GM15510 (cell line): ENCODE data around the gene SNED1.

Experiments used
- POLR2A ChIP-seq: IDR thresholded peaks from 3 replicates; pipeline ENCODE4 v1.6.1; 2011; ENCODE audit warnings: borderline replicate concordance; ENCODE audit not compliant: insufficient read length; ENCODE audit errors: extremely low read depth

The SNED1 gene

GRCh38 chr2:241030333-241030680, 31.9 kb downstream of the SNED1 start:
- TF ChIP-seq POLR2A = no peak

DNA sequence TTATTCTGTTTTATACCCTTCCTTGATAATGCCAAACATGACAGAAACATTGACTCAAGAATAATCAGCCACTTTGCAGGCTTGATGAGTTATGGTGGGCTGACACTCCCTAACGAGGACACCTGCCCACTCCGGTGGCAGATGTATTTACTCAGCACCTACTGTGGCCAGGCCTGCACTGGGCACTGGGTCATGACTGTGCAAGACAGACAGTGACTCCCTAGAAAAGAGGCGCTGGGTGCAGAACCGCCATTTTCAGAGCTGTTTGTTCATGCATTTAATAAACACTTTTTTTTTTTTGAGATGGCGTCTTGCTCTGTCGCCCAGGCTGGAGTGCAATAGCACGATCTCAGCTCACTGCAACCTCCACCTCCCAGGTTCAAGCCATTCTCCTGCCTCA, 32.5 kb downstream of the SNED1 start:
- TF ChIP-seq POLR2A = no peak

- TF ChIP-seq POLR2A = no peak
These were observed 33.2 kb downstream of the SNED1 start for GRCh38 chr2:241031436-241032165.

GRCh38 chr2:241033336-241033987, 35.0 kb downstream of the SNED1 start:
- no peak for TF ChIP-seq POLR2A

DNA sequence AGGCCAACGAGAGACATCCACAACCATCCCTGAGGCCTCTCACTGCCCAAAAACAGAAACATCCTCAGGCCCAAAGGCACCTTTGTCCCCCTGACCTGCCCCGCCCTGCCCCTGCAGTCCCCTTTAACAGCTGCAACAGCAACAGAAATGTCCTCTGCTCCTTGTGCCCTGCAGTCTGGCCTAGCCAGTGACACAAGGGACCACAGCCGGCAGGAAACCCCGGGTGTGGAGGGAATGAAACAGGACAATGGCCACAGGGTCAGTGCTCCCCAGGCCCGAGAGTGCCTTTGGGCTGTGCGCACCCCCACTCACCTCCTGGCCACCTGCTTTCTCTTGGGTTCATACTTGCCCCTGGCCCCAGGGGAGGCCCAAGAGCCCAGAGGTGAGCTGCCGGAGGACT, 35.6 kb downstream of the SNED1 start:
- no peak for TF ChIP-seq POLR2A

- no peak for TF ChIP-seq POLR2A
These were observed 36.2 kb downstream of the SNED1 start for GRCh38 chr2:241034490-241035141.

GRCh38 chr2:241035142-241035817, 36.9 kb downstream of the SNED1 start:
- no peak for TF ChIP-seq POLR2A

- TF ChIP-seq POLR2A = no peak
These were observed 37.5 kb downstream of the SNED1 start for GRCh38 chr2:241035818-241036396.

DNA sequence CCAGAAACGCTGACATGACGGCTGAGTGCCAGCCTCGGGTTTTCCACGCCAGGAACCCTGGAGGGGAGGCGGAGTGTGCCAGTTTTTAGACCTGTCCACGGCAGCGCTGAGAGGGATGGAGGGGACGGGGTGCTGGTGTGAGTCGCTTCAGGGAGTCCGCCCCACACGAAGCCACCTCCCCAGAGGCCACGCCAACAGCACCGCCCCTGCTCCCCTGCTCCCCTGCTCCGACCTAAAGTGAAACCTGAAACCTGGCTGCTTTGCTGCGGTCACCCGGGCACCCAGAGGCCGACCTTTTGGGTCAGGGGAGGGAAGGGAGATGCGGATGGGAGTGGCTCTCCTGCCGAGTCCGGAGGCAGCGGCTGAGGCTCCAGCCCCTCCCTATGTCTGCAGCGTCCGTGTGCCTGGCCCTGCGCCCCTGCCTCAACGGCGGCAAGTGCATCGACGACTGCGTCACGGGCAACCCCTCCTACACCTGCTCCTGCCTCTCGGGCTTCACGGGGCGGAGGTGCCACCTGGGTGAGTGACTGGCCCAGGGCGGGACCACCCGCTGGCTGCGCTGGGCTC, 38.1 kb downstream of the SNED1 start:
- no peak for TF ChIP-seq POLR2A

- TF ChIP-seq POLR2A = no peak
These were observed 38.6 kb downstream of the SNED1 start for GRCh38 chr2:241036964-241037421.

- TF ChIP-seq POLR2A = no peak
These were observed 39.1 kb downstream of the SNED1 start for GRCh38 chr2:241037498-241037897.

DNA sequence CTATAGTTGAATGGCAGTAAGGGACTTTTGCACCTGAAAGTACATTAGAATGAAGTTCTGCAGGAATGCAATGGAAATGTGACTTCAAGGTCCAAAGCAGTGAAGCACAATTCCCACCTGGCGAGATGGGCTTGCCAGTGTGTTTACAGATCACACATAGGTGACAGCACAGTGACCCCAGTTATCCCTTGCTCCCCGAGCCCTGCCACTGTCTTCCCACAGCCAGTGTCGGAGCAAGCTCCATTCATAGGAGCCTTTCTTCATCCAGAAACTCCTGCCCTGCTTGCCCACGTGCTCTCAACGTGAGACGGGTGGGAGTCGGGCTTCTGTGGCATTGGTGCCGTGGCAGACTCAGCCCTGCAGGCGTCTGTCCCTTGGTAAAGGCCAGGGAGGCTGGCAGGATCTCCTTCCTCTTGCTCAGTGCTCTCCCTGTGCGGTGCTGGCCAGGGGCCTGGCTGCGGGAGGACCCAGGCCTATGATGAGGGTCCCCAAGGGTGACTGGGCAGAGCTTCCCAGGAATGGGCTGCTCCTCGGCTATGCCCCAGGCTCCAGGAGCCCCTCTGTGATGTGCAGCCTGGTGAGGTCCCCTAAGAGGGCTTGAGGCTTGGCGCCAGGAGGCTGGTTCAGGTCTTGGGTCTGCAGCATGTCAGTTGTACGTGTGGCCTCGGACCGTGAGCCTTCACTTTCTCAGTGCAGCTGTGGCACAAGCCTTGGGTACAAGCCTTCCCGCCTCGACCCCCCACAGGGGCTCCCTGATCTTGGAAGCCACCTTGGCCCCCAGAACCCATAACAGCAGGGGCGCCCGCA, 40.2 kb downstream of the SNED1 start:
- no peak for TF ChIP-seq POLR2A

DNA sequence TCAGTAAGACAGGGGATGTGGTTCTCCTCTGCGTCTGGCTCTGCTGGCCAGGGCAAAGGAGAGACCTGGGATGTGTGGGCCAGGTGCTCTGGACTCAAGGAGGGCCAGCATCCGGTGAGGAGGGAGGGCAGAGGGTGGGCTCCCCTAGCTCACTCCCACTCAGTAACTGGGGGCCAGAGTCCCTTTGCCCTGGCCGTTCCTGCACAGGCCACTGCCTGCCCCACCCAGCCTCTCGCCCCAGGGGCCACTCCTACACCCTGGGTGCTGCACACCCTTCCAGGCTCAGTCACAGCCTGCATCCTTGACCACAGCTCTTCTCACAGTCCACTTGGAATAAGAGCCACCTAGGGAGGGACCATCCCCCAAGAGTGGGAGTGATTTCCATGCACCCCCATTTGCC, 41.0 kb downstream of the SNED1 start:
- TF ChIP-seq POLR2A = no peak
